GM23338 (cell line): ENCODE results near the gene PTPA. TPM values are rescaled to one million over a fixed set of nuclear protein-coding genes. Genes with fewer than 3 reads are reported as not detected.

Source experiments
- ATAC-seq: fragments of 200-7000 bp; cut with Tn5 transposase; 3 replicates; pipeline ENCODE4 v1.9.1; 2020
- DNase-seq: peaks from one replicate; pipeline ENCODE4 v3.0.0-alpha.2; 2015; ENCODE audit warnings: low spot score
- H2AFZ ChIP-seq: fragments of 200-600 bp; sonication (generic); 2 replicates; pipeline ENCODE4 v1.8.0; 2016; ENCODE audit warnings: antibody characterized with exemption, mild to moderate bottlenecking, moderate library complexity
- H3F3A ChIP-seq: fragments of 200-600 bp; sonication (generic); replicated peaks from 2 replicates; pipeline ENCODE4 v1.8.0; 2017; ENCODE audit warnings: antibody characterized with exemption, mixed run types, low read depth
- H3K27ac ChIP-seq: fragments of 200-600 bp; sonication (generic); 2 replicates; pipeline ENCODE4 v1.6.1; 2016; ENCODE audit warnings: low read depth
- H3K27me3 ChIP-seq: fragments of 200-600 bp; sonication (generic); 2 replicates; pipeline ENCODE4 v1.8.0; 2016; ENCODE audit warnings: mild to moderate bottlenecking, mixed run types, moderate library complexity; ENCODE audit not compliant: insufficient read depth
- H3K36me3 ChIP-seq: fragments of 200-600 bp; sonication (generic); 2 replicates; pipeline ENCODE4 v1.8.0; 2016; ENCODE audit warnings: mild to moderate bottlenecking; ENCODE audit not compliant: insufficient read depth
- H3K4me1 ChIP-seq: fragments of 200-600 bp; sonication (generic); 2 replicates; pipeline ENCODE4 v1.8.0; 2016; ENCODE audit warnings: mild to moderate bottlenecking, moderate library complexity; ENCODE audit not compliant: insufficient read depth
- H3K4me2 ChIP-seq: fragments of 200-600 bp; sonication (generic); 2 replicates; pipeline ENCODE4 v1.7.1; 2017; ENCODE audit warnings: mixed run types
- H3K4me3 ChIP-seq: fragments of 200-600 bp; sonication (generic); 2 replicates; pipeline ENCODE4 v1.6.1; 2016; ENCODE audit warnings: mixed run types
- H3K79me2 ChIP-seq: fragments of 200-600 bp; sonication (generic); replicated peaks from 2 replicates; pipeline ENCODE4 v1.8.0; 2017; ENCODE audit warnings: mild to moderate bottlenecking; ENCODE audit not compliant: insufficient read depth
- H3K9me2 ChIP-seq: fragments of 200-600 bp; sonication (generic); 2 replicates; pipeline ENCODE4 v1.8.0; 2017; ENCODE audit not compliant: insufficient read depth
- H4K20me1 ChIP-seq: fragments of 200-600 bp; sonication (generic); replicated peaks from 2 replicates; pipeline ENCODE4 v1.8.0; 2017; ENCODE audit warnings: mild to moderate bottlenecking; ENCODE audit not compliant: insufficient read depth
- H3K27ac Mint-ChIP-seq: 2 replicates; pipeline ENCODE4 v1.8.0; 2020; ENCODE audit warnings: inconsistent platforms, mild to moderate bottlenecking, moderate library complexity, mixed read lengths
- H3K27me3 Mint-ChIP-seq: 3 replicates; pipeline ENCODE4 v1.8.0; 2022; ENCODE audit warnings: low read depth, mild to moderate bottlenecking, moderate library complexity, mixed read lengths, inconsistent platforms; ENCODE audit not compliant: insufficient read depth, poor library complexity
- H3K36me3 Mint-ChIP-seq: 3 replicates; pipeline ENCODE4 v1.8.0; 2021; ENCODE audit warnings: low read depth, mild to moderate bottlenecking, inconsistent platforms, moderate library complexity, mixed read lengths
- H3K4me1 Mint-ChIP-seq: 3 replicates; pipeline ENCODE4 v1.8.0; 2020; ENCODE audit warnings: mild to moderate bottlenecking, inconsistent platforms, mixed read lengths
- H3K4me3 Mint-ChIP-seq: 3 replicates; pipeline ENCODE4 v1.8.0; 2021; ENCODE audit warnings: moderate library complexity, mild to moderate bottlenecking, inconsistent platforms, mixed read lengths
- H3K9me3 Mint-ChIP-seq: 3 replicates; pipeline ENCODE4 v1.8.0; 2020; ENCODE audit warnings: moderate library complexity, mild to moderate bottlenecking, inconsistent platforms, mixed read lengths
- CREB1 ChIP-seq: fragments of 250-450 bp; sonication (Bioruptor Pico); IDR thresholded peaks from 2 replicates; pipeline ENCODE4 v1.5.0; 2020; ENCODE audit warnings: low read depth, mild to moderate bottlenecking, moderate library complexity
- CTCF ChIP-seq, 2 experiments: fragments of 200-600 bp in 1 of 2; sonication (generic) in 1 of 2; conservative IDR thresholded peaks; 2 replicates each; pipeline versions ENCODE4 v1.5.1 to v1.6.1; 2016 to 2017; ENCODE audit warnings: antibody characterized with exemption in 2 of 2, low read depth in 2 of 2, mild to moderate bottlenecking in 2 of 2, moderate library complexity in 1 of 2
- ETS1 ChIP-seq: IDR thresholded peaks from 2 replicates; pipeline ENCODE4 v1.6.1; 2016; ENCODE audit warnings: antibody characterized with exemption
- EZH2 ChIP-seq: fragments of 200-600 bp; sonication (generic); IDR thresholded peaks from one replicate; pipeline ENCODE4 v1.8.0; 2017; ENCODE audit warnings: antibody characterized with exemption, mild to moderate bottlenecking, low read depth; ENCODE audit not compliant: unreplicated experiment
- EZH2phosphoT487 ChIP-seq: fragments of 200-600 bp; sonication (generic); IDR thresholded peaks from one replicate; pipeline ENCODE4 v1.8.1; 2018; ENCODE audit warnings: antibody characterized with exemption; ENCODE audit not compliant: unreplicated experiment
- JUNB ChIP-seq: IDR thresholded peaks from one replicate; pipeline ENCODE4 v1.6.1; 2016; ENCODE audit warnings: antibody characterized with exemption; ENCODE audit not compliant: unreplicated experiment
- POLR2AphosphoS5 ChIP-seq: IDR thresholded peaks from 2 replicates; pipeline ENCODE4 v1.6.1; 2016; ENCODE audit warnings: antibody characterized with exemption, low read depth
- REST ChIP-seq: IDR thresholded peaks from one replicate; pipeline ENCODE4 v1.6.1; 2018; ENCODE audit warnings: antibody characterized with exemption; ENCODE audit not compliant: unreplicated experiment
- STAT1 ChIP-seq: IDR thresholded peaks from one replicate; pipeline ENCODE4 v1.6.1; 2016; ENCODE audit warnings: antibody characterized with exemption; ENCODE audit not compliant: unreplicated experiment
- ZNF114 ChIP-seq: fragments of 250-450 bp; sonication (Bioruptor Pico); IDR thresholded peaks from 2 replicates; pipeline ENCODE4 v1.5.0; 2020; ENCODE audit warnings: mild to moderate bottlenecking, moderate library complexity
- ZNF331 ChIP-seq: fragments of 250-450 bp; sonication (Bioruptor Pico); IDR thresholded peaks from 2 replicates; pipeline ENCODE4 v1.5.0; 2020; ENCODE audit warnings: low read depth, mild to moderate bottlenecking, moderate library complexity
- ZNF462 ChIP-seq: fragments of 250-450 bp; sonication (Bioruptor Pico); IDR thresholded peaks from 2 replicates; pipeline ENCODE4 v1.5.0; 2020; ENCODE audit warnings: mild to moderate bottlenecking, moderate library complexity
- polyA plus RNA-seq: library from polyadenylated mRNA; unstranded; fragments of >200 nt; fragmentation: Nextera tagmentation; extraction: Ambion mirVana; gene quantifications from 2 replicates; pipeline ENCODE4 v1.2.1, GENCODE V29; 2016
- total RNA-seq: library from RNA; depleted of rRNA; stranded (reverse); fragments of >200 nt; shearing (Covaris generic); gene quantifications from 2 replicates; pipeline ENCODE4 v1.2.3, GENCODE V29; 2014

Gene PTPA
- total and polyA plus RNA-seq, 2 experiments from 2014 or later: 53.9 to 122 TPM

GRCh38 chr9:129146441-129146941, 35.3 kb downstream of the PTPA start (continued):
- TF ChIP-seq ZNF462: no peak
- TF ChIP-seq EZH2: no peak

- Mint-ChIP-seq H3K4me3 (no peak overlapping the region; the same call in 2 of the 3 replicates), H3K4me1 (peaks cover 32% of the 10 kb centered on the region), H3K36me3 (peaks cover 30% of the 10 kb centered on the region), H3K27me3 (peaks cover 16% of the 10 kb centered on the region), H3K9me3 (no peaks in the 10 kb centered on the region), H3K27ac (no peak overlapping the region)
- Histone ChIP-seq H3K27ac (no peak overlapping the region), H3K36me3 (peaks cover 4% of the 10 kb centered on the region), H3K79me2 (no peaks in the 10 kb centered on the region), H2AFZ (no peak overlapping the region), H3K4me1 (peaks cover 24% of the 10 kb centered on the region; the same call in 1 of the 2 replicates), H3K4me2 (no peak overlapping the region), H3F3A (no peaks in the 10 kb centered on the region), H3K4me3 (no peak overlapping the region), H3K27me3 (no peaks in the 10 kb centered on the region), H3K9me2 (no peaks in the 10 kb centered on the region), H4K20me1 (peaks cover 9% of the 10 kb centered on the region)
- ATAC-seq: no peak
- DNase-seq: no peak
- TF ChIP-seq ETS1 (no peak), STAT1 (no peak), EZH2phosphoT487 (no peak), EZH2 (no peak), REST (no peak), ZNF331 (CRISPR knock-in tag) (no peak), POLR2AphosphoS5 (no peak), JUNB (no peak), CREB1 (CRISPR knock-in tag) (no peak), CTCF (conservative IDR thresholded peaks at IDR 0.05; ENCODE audit: low read depth in 2 of 2) (no peak), ZNF114 (CRISPR knock-in tag) (no peak)
Observed at GRCh38 chr9:129148463-129149204, 37.4 kb downstream of the PTPA start.
